Erythroblast (primary cell): ENCODE results near the gene PTPN1.

Source experiments
- GATA1 ChIP-seq: IDR thresholded peaks from 2 replicates; pipeline ENCODE4 v1.6.1; 2011; ENCODE audit warnings: low read depth, mild to moderate bottlenecking, control low read depth, low read length, moderate library complexity
- POLR2A ChIP-seq: IDR thresholded peaks from 2 replicates; pipeline ENCODE4 v1.6.1; 2011; ENCODE audit warnings: mild to moderate bottlenecking, low read length

- TF ChIP-seq POLR2A (no peak), GATA1 (no peak)
Measured at GRCh38 chr20:50571466-50571865, 61.3 kb downstream of the PTPN1 start.
